Skeletal muscle satellite cell (primary cell): Measurements from ENCODE around the gene ADGRG3.

Experiments used
- H3K27me3 ChIP-seq: 2 replicates; pipeline ENCODE4 v1.7.0; 2013; ENCODE audit warnings: low read length; ENCODE audit not compliant: control insufficient read depth, insufficient read depth
- H3K36me3 ChIP-seq: 2 replicates; pipeline ENCODE4 v1.7.0; 2013; ENCODE audit warnings: mild to moderate bottlenecking, control low read depth, low read length; ENCODE audit not compliant: insufficient read depth
- H3K4me1 ChIP-seq: 2 replicates; pipeline ENCODE4 v1.7.0; 2013; ENCODE audit warnings: low read length; ENCODE audit not compliant: control insufficient read depth, insufficient read depth
- H3K4me2 ChIP-seq: 2 replicates; pipeline ENCODE4 v1.7.0; 2013; ENCODE audit warnings: mild to moderate bottlenecking, low read length
- H3K4me3 ChIP-seq: 2 replicates; pipeline ENCODE4 v1.7.0; 2013; ENCODE audit warnings: low read length
- H3K9ac ChIP-seq: 2 replicates; pipeline ENCODE4 v1.7.0; 2013; ENCODE audit warnings: mild to moderate bottlenecking, low read depth, low read length, moderate library complexity
- H3K9me3 ChIP-seq: replicated peaks from 2 replicates; pipeline ENCODE4 v1.7.0; 2013; ENCODE audit warnings: mild to moderate bottlenecking, control low read depth, low read length

The ADGRG3 gene

DNA sequence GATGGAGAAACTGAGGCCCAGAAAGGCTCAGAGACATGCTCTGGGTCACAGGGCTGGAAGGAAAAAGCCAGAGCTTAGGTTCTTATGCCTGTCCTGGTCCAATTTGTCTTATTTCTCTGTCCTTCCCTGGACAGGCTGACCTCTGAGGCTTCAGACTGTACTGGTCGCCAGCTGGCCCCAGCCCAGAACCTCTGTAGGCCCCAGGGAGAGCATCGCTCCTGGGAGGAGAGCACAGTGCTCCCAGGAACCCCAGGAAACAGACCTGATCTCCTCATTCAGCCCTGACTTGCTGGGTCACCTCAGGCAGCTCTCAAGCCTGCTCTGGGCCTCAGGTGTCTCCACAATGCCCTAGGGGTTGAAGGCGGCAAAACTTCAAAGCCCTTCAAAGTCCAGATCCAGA is 31.4 kb downstream of the ADGRG3 start:
- H3K9ac ChIP-seq = no peak overlapping the region
- no peak overlapping the region for H3K4me3 ChIP-seq
- H3K9me3 ChIP-seq = no peaks in the 10 kb centered on the region
- H3K27me3 ChIP-seq = peaks cover 37% of the 10 kb centered on the region
- H3K4me1 ChIP-seq = no peaks in the 10 kb centered on the region
- H3K4me2 ChIP-seq = no peak overlapping the region
- H3K36me3 ChIP-seq = no peaks in the 10 kb centered on the region

DNA sequence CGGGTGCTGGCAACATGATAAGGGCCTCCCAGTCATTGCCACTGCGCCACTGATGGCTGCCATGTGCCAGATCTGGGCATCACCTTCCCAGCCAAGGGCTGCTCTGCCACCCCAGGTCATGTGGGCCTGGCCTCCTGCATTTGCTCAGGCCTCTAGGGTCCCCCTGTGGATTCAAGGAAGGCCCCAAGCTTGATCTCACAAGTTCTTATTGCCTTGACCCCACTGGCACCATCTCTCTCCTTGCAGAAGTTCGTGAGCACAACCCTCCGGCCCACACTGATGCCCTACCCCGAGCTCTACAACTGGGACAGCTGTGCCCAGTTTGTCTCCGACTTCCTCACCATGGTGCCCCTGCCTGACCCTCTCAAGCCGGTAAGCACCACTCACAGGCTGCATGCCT is 31.8 kb downstream of the ADGRG3 start:
- H3K9me3 ChIP-seq = no peaks in the 10 kb centered on the region
- no peaks in the 10 kb centered on the region for H3K36me3 ChIP-seq
- H3K9ac ChIP-seq = no peak overlapping the region
- H3K27me3 ChIP-seq = peaks cover 41% of the 10 kb centered on the region
- no peak overlapping the region for H3K4me3 ChIP-seq
- no peaks in the 10 kb centered on the region for H3K4me1 ChIP-seq
- no peak overlapping the region for H3K4me2 ChIP-seq

DNA sequence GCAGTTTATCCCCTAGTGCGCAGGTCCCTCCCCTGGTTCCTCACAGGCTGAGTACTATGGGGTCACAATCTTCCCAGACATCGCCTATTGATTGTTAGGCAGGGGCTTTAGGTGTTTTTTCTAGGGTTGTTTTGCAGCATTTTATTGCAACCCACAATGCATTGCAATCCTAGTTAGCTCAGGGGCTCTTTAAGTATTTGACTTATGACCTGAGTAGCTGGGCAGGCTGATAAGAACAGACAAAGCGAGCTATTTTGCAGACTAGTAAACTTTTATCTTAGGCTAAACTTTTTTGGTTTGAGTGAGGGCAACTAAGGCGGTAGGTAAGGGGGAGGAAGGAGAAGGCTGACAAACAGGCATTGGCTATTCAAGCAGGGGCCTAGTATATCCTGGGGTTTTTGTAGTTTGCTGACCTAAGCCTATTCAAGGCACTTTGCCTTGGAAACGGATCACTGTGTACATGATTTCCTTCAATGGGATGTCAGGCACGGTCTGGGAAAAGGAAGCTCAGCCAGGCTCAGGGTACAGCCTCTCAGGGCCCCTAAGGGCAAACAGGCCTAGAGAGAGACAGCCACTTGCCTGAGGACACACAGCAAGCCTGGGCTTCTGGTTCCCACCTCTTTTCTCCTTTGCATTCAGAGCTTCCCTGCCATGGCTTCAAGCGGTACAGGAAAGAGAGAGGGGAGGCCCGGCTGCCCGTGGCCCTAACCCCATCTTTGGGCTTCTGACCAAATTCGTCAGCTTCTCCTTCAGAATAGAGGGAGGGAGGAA is 32.9 kb downstream of the ADGRG3 start:
- H3K36me3 ChIP-seq = no peaks in the 10 kb centered on the region

DNA sequence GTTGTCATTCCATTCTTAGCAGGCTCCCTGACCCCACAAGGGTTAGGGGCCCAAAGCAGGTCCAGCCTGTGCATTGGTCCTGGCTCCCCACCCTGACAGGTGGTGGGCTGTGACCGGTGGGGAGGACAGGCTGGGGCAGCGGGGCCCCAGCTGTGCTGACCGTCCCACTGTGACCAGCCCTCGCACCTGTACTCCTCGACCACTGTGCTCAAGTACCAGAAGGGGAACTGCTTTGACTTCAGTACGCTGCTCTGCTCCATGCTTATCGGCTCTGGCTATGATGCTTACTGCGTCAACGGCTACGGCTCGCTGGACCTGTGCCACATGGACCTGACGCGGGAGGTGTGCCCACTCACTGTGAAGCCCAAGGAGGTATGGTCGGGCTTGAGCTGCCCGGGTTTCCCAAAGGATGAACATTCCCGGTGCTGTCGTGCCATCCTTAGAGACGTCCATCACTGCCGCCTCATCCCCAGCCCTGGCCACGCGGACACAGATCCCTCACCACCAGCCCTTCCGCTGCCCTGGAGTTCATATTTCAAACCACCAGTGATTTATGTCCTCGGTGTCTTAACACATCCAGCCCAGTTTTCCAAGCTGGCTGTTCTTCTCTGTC is 33.8 kb downstream of the ADGRG3 start:
- H3K27me3 ChIP-seq = peaks cover 34% of the 10 kb centered on the region
- H3K4me2 ChIP-seq = no peak overlapping the region
- no peaks in the 10 kb centered on the region for H3K9me3 ChIP-seq
- no peak overlapping the region for H3K4me3 ChIP-seq
- no peaks in the 10 kb centered on the region for H3K36me3 ChIP-seq
- no peak overlapping the region for H3K9ac ChIP-seq
- H3K4me1 ChIP-seq = no peaks in the 10 kb centered on the region

More for the DNA sequence above, 32.9 kb downstream of the ADGRG3 start:
- Histone ChIP-seq H3K4me1 (no peaks in the 10 kb centered on the region), H3K27me3 (peaks cover 37% of the 10 kb centered on the region), H3K4me2 (no peak overlapping the region), H3K9me3 (no peaks in the 10 kb centered on the region), H3K9ac (no peak overlapping the region), H3K4me3 (no peak overlapping the region)

DNA sequence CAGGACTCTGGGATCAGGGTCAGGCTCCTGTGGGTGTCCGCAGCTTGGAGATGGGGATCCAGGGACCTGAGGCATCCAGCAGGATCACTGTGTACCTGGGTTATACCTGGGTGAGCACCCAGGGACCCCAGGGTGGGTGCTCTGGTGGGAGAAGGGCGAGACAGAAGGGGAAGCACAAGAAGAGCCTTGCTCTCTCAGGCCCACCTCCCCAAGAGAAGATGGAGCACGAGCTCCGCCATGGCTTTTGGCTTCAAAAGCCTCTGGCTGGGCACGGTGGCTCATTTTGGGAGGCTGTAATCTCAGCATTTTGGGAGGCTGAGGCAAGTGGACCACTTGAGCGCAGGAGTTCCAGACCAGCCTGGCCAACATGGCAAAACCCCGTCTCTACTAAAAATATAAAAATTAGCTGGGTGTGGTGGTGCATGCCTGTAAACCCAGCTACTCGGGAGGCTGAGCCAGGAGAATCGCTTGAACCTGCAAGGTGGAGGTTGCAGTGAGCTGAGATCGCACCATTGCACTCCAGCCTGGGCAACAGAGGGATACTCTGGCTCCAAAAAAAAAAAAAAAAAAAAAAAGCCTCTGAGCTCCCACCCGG is 35.4 kb downstream of the ADGRG3 start:
- Histone ChIP-seq H3K36me3 (no peaks in the 10 kb centered on the region), H3K9ac (no peak overlapping the region), H3K27me3 (peaks cover 44% of the 10 kb centered on the region)

DNA sequence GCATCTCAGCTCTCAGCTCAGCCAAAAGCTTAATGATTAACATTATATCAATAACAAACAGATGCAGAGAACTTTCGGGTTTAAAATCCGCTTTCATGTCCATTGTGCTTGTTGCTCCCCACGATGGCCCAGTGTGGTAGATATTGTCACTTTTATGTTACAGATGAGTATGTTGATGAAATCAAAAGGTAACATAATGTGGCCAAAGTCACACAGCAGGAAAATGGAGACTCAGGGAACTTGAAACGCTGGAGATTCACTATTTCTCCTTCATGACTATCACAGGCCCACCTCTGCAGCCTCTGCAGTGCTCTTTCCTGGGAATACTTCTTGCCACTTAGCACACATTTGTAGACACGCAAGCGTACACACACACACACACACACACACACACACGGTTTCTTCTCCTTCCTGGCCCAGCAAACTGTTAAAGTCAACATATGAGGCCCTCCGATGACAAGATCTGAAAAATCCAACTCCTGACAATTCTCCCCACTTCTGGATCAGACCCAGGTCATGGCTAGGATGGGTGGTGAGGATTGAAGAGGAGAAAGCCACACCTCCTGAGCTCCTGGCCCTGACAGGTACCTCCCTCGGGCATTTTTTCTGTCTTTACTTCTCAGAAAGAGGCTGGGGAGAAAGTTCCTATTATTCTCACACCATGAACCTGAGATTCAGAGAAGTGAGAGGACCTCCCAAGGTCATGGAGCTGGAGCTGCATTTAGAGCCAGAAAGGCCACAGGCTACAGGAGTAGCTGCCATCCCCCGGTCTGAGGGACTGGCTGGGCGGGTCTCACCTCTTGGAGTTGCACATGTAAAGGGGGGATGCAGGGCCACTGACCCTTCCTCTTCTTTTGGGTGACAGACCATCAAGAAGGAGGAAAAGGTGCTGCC is 36.2 kb downstream of the ADGRG3 start:
- no peaks in the 10 kb centered on the region for H3K4me1 ChIP-seq
- H3K4me3 ChIP-seq = no peak overlapping the region
- H3K9me3 ChIP-seq = no peaks in the 10 kb centered on the region

More for the DNA sequence above, 35.4 kb downstream of the ADGRG3 start:
- H3K4me3 ChIP-seq = no peak overlapping the region
- H3K9me3 ChIP-seq = no peaks in the 10 kb centered on the region
- no peaks in the 10 kb centered on the region for H3K4me1 ChIP-seq
- H3K4me2 ChIP-seq = no peak overlapping the region

DNA sequence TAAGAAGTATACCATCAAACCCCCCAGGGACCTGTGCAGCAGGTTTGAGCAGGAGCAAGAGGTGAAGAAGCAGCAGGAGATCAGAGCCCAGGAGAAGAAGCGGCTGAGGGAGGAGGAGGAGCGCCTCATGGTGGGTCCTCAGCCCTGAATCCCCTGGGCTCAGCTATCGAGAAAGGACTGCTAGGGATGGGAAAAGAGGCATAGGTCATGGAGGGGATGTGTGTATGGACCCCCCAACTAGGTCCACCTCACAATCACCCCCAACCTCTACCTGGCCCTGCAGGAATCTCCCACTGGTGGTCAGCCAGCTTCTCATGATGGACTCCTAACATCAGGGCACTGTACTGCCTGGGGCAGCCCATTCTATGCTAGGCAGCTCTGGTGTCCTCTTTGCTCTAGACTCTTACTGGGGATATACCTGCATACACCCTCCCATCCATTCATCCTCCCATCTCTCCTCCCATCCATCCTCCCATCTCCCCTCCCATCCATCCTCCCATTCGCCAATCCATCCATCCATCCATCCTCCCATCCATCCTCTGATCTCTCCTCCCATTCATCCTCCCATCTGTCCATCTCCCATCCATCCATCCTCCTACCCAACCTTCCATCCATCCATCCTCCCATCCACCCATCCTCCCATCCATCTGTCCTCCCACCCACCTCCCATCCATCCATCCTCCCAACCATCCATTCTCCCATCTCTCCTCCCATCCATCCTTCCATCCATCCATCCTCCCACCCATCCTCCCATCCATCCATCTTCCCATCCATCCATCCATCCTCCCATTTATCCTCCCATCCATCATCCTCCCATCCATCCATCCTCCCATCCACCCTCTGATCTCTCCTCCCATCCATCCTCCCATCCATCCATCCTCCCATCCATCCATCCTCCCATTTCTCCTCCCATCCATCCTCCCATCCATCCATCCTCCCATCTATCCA is 37.1 kb downstream of the ADGRG3 start:
- Histone ChIP-seq H3K9me3 (no peaks in the 10 kb centered on the region), H3K4me1 (no peaks in the 10 kb centered on the region), H3K4me2 (no peak overlapping the region), H3K9ac (no peak overlapping the region), H3K36me3 (no peaks in the 10 kb centered on the region), H3K27me3 (peaks cover 50% of the 10 kb centered on the region), H3K4me3 (no peak overlapping the region)

More for the DNA sequence above, 36.2 kb downstream of the ADGRG3 start:
- no peak overlapping the region for H3K9ac ChIP-seq
- no peak overlapping the region for H3K4me2 ChIP-seq
- H3K27me3 ChIP-seq = peaks cover 45% of the 10 kb centered on the region
- H3K36me3 ChIP-seq = no peaks in the 10 kb centered on the region

DNA sequence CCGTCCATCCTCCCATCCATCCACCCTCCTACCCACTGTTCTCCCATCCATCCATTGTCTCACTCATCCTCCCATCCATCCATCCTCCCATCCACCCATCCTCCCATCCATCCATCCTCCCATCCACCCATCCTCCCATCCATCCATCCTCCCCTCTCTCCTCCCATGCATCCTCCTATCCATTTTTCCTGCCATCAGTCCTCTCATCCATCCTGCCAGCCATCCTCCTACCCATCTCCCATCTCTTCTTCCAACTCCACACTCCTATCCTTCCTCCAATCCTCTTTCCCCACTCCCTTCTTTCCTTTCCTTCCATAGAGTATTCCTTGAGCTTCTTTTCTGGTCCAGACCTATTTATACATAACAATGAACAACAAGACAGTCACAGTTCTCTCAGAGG is 38.6 kb downstream of the ADGRG3 start:
- Histone ChIP-seq H3K27me3 (peaks cover 59% of the 10 kb centered on the region), H3K36me3 (no peaks in the 10 kb centered on the region), H3K9ac (no peak overlapping the region), H3K4me3 (no peak overlapping the region), H3K9me3 (no peaks in the 10 kb centered on the region), H3K4me1 (no peaks in the 10 kb centered on the region), H3K4me2 (no peak overlapping the region)

DNA sequence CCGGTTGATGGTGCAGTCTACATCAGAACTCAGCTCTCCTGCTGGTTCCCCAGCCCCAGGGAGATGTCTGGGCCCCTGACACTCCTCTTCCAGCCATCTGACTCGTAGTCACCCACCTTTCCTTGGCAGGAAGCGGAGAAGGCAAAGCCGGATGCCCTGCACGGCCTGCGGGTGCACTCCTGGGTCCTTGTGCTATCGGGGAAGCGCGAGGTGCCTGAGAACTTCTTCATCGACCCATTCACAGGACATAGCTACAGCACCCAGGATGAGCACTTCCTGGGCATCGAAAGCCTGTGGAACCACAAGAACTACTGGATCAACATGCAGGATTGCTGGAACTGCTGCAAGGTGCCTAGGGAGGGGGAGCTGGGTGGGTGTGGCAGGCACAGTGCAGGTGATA is 39.2 kb downstream of the ADGRG3 start:
- no peaks in the 10 kb centered on the region for H3K9me3 ChIP-seq
- H3K4me3 ChIP-seq = no peak overlapping the region
- H3K36me3 ChIP-seq = no peaks in the 10 kb centered on the region
- no peak overlapping the region for H3K4me2 ChIP-seq
- H3K9ac ChIP-seq = no peak overlapping the region
- H3K4me1 ChIP-seq = no peaks in the 10 kb centered on the region
- H3K27me3 ChIP-seq = peaks cover 59% of the 10 kb centered on the region

DNA sequence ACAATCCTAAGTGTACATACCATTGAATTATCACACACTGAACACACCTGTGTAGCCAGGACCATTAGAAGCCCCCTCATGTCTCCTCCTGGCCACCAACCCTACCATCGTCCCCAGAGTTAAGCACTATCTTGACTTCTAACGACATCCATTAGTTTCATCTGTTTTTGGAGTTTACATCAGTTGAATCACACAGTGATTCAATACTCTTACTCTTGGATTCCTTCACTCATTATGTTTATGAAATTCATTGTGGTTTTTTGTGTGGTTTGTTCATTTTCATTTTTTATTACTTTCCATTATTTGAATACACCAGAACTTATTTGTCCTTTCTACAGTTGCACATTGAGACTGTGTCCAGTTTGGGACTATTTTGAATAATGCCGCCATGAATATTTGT is 40.1 kb downstream of the ADGRG3 start:
- H3K4me2 ChIP-seq = no peak overlapping the region
- H3K9ac ChIP-seq = no peak overlapping the region

More for the DNA sequence above, 40.1 kb downstream of the ADGRG3 start:
- Histone ChIP-seq H3K4me3 (no peak overlapping the region), H3K36me3 (no peaks in the 10 kb centered on the region), H3K4me1 (no peaks in the 10 kb centered on the region), H3K27me3 (peaks cover 65% of the 10 kb centered on the region), H3K9me3 (no peaks in the 10 kb centered on the region)
